ENCODE results near the gene VPREB1. TPM values are rescaled to one million over a fixed set of nuclear protein-coding genes. Genes with fewer than 3 reads are reported as not detected.

Gene VPREB1
- total RNA-seq, 1 experiment from 2014 or later, result not detected

DNA sequence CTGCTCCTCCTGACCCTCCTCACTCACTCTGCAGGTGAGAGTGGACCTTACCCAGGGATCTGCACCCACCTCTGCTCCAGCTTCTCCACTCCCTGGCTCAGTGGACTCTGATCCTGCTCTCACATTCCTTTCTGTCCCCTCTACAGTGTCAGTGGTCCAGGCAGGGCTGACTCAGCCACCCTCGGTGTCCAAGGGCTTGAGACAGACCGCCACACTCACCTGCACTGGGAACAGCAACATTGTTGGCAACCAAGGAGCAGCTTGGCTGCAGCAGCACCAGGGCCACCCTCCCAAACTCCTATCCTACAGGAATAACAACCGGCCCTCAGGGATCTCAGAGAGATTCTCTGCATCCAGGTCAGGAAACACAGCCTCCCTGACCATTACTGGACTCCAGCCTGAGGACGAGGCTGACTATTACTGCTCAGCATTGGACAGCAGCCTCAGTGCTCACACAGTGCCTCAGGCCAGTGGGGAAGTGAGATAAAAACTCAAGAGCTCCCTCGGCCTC, 29.7 kb upstream of the VPREB1 start (continued):
- TF ChIP-seq ELF1 (IDR thresholded peaks at IDR 0.05; ENCODE audit: borderline replicate concordance, low read depth), result no peak
- TF ChIP-seq CBX3 (IDR thresholded peaks at IDR 0.05; ENCODE audit: low read depth), result no peak
- TF ChIP-seq ZNF274 (IDR thresholded peaks at IDR 0.05; ENCODE audit: low read depth, low read length), result no peak
- no peak for TF ChIP-seq EGR1 (IDR thresholded peaks at IDR 0.05; ENCODE audit: low read depth)

DNA sequence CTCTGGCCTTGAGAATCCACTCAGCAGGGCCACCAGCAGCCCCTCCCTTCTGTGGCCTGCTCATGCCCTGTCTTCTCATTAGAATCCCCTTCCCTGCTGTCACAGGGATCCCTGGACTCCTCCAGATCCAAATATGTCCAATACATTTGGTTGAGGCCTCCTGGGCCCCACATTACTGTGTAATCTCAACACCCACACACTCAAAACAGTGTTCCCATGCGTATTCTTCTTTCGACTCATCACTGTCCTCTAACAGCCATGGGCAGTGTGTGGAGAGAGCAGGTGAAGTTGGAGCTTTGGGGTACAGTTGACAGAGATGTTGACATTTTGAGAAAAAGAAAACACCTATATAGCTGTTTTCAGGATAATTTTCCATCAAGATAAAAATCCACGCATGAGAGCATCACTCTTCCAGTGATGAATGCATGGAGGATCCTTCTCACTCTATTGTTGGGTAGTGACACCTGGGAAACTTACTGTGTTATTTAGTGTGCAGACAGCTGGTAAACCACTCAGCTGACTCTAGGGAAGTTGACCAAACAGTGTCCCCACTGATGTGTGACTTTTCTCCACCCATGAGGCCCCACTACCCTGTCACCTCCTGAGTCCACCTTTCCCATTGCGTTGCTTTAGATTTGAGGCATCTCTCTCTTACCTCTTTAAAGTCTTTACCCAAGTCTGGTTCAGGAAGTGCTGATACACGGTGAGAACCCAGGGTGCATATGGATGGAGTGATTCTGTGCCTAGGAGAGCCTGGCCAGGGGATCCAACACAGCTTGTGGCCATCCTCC, 28.7 kb upstream of the VPREB1 start:
- no TSS peak for BruUV-seq (replicated peaks)
- POLR2A ChIA-PET, result no interaction called here

More for the DNA sequence above, 28.7 kb upstream of the VPREB1 start:
- H3K9me2 ChIP-seq (ENCODE audit: insufficient read depth), result no peaks in the 10 kb centered on the region
- H3K4me1 ChIP-seq (ENCODE audit: control insufficient read depth in 1 of 2, insufficient read depth in 2 of 2, low read length in 2 of 2), result peaks cover 0 to under 1% of the 10 kb centered on the region in 2 experiments; a peak in 1 of 4 replicates
- intact Hi-C loops (cut with micrococcal nuclease), result no loop called here
- H4K20me1 ChIP-seq (ENCODE audit: insufficient read depth), result no peaks in the 10 kb centered on the region
- H2AFZ ChIP-seq (ENCODE audit: low read depth, low read length, poor library complexity, severe bottlenecking), result no peak overlapping the region
- H3K79me2 ChIP-seq (ENCODE audit: insufficient read depth, low read length), result no peaks in the 10 kb centered on the region
- no peak overlapping the region for H3K4me2 ChIP-seq (ENCODE audit: low read length)
- DNase-seq (ENCODE audit: low read depth, low spot score), result no peak
- H3K4me3 ChIP-seq (replicated peaks in 1 of 2; ENCODE audit: low read depth in 1 of 2, low read length in 2 of 2), result no peak overlapping the region
- H3K9ac ChIP-seq (ENCODE audit: low read length), result no peak overlapping the region
- ChIA-PET RAD21 (ENCODE audit: low non-redundant PET in 1 of 2, low total read pairs in 2 of 2, uncharacterized antibody in 2 of 2, unreplicated experiment in 2 of 2) (no interaction called here), CTCF (no interaction called here)
- H3K9me3 ChIP-seq (ENCODE audit: control insufficient read depth in 1 of 2, insufficient read depth in 1 of 2, low read depth in 1 of 2, low read length in 2 of 2), result no peaks in the 10 kb centered on the region
- H3K27ac ChIP-seq (ENCODE audit: low read depth, low read length), result no peak overlapping the region
- H3K36me3 ChIP-seq (ENCODE audit: control insufficient read depth in 1 of 2, insufficient read depth in 2 of 2, low read length in 2 of 2), result no peaks in the 10 kb centered on the region
- no peaks in the 10 kb centered on the region for H3K27me3 ChIP-seq (ENCODE audit: insufficient read depth, low read length)
- no peak for TF ChIP-seq YY1 (IDR thresholded peaks at IDR 0.05; ENCODE audit: extremely low read depth, insufficient replicate concordance, low read depth, low read length)
- TF ChIP-seq SIN3A (IDR thresholded peaks at IDR 0.05; ENCODE audit: low read depth), result no peak
- TF ChIP-seq, protein P1, sequence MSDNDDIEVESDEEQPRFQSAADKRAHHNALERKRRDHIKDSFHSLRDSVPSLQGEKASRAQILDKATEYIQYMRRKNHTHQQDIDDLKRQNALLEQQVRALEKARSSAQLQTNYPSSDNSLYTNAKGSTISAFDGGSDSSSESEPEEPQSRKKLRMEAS (IDR thresholded peaks at IDR 0.05), result no peak
- no peak for TF ChIP-seq EZH2phosphoT487 (IDR thresholded peaks at IDR 0.05; ENCODE audit: borderline replicate concordance)
- no peak for TF ChIP-seq CEBPB (IDR thresholded peaks at IDR 0.05; ENCODE audit: low read depth)
- TF ChIP-seq, protein P2, sequence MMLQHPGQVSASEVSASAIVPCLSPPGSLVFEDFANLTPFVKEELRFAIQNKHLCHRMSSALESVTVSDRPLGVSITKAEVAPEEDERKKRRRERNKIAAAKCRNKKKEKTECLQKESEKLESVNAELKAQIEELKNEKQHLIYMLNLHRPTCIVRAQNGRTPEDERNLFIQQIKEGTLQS (IDR thresholded peaks at IDR 0.05), result no peak
- TF ChIP-seq SP1 (IDR thresholded peaks at IDR 0.05; ENCODE audit: low read depth), result no peak
- no peak for TF ChIP-seq JUND (IDR thresholded peaks at IDR 0.05)
- no peak for TF ChIP-seq EZH2 (IDR thresholded peaks at IDR 0.05)
- no peak for TF ChIP-seq CBX3 (IDR thresholded peaks at IDR 0.05; ENCODE audit: low read depth)
- no peak for TF ChIP-seq POLR2AphosphoS5 (IDR thresholded peaks at IDR 0.05; ENCODE audit: low read depth, low read length)
- no peak for TF ChIP-seq POLR2A (IDR thresholded peaks at IDR 0.05; ENCODE audit: borderline replicate concordance, extremely low read depth, insufficient read depth, insufficient read length)
- TF ChIP-seq, protein P3, sequence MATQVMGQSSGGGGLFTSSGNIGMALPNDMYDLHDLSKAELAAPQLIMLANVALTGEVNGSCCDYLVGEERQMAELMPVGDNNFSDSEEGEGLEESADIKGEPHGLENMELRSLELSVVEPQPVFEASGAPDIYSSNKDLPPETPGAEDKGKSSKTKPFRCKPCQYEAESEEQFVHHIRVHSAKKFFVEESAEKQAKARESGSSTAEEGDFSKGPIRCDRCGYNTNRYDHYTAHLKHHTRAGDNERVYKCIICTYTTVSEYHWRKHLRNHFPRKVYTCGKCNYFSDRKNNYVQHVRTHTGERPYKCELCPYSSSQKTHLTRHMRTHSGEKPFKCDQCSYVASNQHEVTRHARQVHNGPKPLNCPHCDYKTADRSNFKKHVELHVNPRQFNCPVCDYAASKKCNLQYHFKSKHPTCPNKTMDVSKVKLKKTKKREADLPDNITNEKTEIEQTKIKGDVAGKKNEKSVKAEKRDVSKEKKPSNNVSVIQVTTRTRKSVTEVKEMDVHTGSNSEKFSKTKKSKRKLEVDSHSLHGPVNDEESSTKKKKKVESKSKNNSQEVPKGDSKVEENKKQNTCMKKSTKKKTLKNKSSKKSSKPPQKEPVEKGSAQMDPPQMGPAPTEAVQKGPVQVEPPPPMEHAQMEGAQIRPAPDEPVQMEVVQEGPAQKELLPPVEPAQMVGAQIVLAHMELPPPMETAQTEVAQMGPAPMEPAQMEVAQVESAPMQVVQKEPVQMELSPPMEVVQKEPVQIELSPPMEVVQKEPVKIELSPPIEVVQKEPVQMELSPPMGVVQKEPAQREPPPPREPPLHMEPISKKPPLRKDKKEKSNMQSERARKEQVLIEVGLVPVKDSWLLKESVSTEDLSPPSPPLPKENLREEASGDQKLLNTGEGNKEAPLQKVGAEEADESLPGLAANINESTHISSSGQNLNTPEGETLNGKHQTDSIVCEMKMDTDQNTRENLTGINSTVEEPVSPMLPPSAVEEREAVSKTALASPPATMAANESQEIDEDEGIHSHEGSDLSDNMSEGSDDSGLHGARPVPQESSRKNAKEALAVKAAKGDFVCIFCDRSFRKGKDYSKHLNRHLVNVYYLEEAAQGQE (IDR thresholded peaks at IDR 0.05; ENCODE audit: low read depth), result no peak
- TF ChIP-seq, protein P4, sequence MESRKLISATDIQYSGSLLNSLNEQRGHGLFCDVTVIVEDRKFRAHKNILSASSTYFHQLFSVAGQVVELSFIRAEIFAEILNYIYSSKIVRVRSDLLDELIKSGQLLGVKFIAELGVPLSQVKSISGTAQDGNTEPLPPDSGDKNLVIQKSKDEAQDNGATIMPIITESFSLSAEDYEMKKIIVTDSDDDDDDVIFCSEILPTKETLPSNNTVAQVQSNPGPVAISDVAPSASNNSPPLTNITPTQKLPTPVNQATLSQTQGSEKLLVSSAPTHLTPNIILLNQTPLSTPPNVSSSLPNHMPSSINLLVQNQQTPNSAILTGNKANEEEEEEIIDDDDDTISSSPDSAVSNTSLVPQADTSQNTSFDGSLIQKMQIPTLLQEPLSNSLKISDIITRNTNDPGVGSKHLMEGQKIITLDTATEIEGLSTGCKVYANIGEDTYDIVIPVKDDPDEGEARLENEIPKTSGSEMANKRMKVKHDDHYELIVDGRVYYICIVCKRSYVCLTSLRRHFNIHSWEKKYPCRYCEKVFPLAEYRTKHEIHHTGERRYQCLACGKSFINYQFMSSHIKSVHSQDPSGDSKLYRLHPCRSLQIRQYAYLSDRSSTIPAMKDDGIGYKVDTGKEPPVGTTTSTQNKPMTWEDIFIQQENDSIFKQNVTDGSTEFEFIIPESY (IDR thresholded peaks at IDR 0.05; ENCODE audit: extremely low read depth, insufficient replicate concordance, low read length), result no peak
- ATAC-seq, result no peak
